CD14-positive monocyte (primary cell): ENCODE data around the gene TNFRSF4. TPM values are rescaled to one million over a fixed set of nuclear protein-coding genes. Genes with fewer than 3 reads are reported as not detected.

Experiments
- DNase-seq, 3 donors: peaks; one replicate each; pipeline ENCODE4 v3.0.0-alpha.2; 2011 to 2022
- H2AFZ ChIP-seq: 2 replicates; pipeline ENCODE4 v1.6.0; 2012; ENCODE audit warnings: mild to moderate bottlenecking, low read depth, low read length, inconsistent platforms; ENCODE audit not compliant: insufficient read depth, poor library complexity, severe bottlenecking
- H3K27ac ChIP-seq, 2 donors: 1 replicate in 1 of 2; 2 replicates in 1 of 2; pipeline ENCODE4 v1.5.1; 2012 to 2013; ENCODE audit warnings: low read length in 2 of 2, control low read depth in 1 of 2, inconsistent platforms in 1 of 2, low read depth in 1 of 2, mild to moderate bottlenecking in 1 of 2
- H3K27me3 ChIP-seq, 2 donors: one replicate each; pipeline versions ENCODE4 v1.6.0 to v1.6.1; 2011 to 2013; ENCODE audit warnings: low read length in 2 of 2; ENCODE audit not compliant: control insufficient read depth in 2 of 2, insufficient read depth in 2 of 2
- H3K36me3 ChIP-seq, 2 donors: replicated peaks in 1 of 2; 1 replicate in 1 of 2; 2 replicates in 1 of 2; pipeline versions ENCODE4 v1.5.1 to v1.6.1; 2012 to 2013; ENCODE audit warnings: low read length in 2 of 2, control low read depth in 1 of 2, inconsistent platforms in 1 of 2, mild to moderate bottlenecking in 1 of 2; ENCODE audit not compliant: insufficient read depth in 2 of 2, control insufficient read depth in 1 of 2
- H3K4me1 ChIP-seq, 2 donors: 1 replicate in 1 of 2; 2 replicates in 1 of 2; pipeline versions ENCODE4 v1.5.1 to v1.6.1; 2012 to 2013; ENCODE audit warnings: low read length in 2 of 2, control low read depth in 1 of 2, inconsistent platforms in 1 of 2, mild to moderate bottlenecking in 1 of 2, moderate library complexity in 1 of 2; ENCODE audit not compliant: insufficient read depth in 2 of 2, control insufficient read depth in 1 of 2
- H3K4me2 ChIP-seq: replicated peaks from 2 replicates; pipeline ENCODE3; 2012; ENCODE audit warnings: low read length, moderate library complexity, mild to moderate bottlenecking; ENCODE audit not compliant: poor library complexity, severe bottlenecking; ENCODE audit errors: extremely low read depth
- H3K4me3 ChIP-seq, 3 experiments: fragments of 200-600 bp in 1 of 3; sonication (generic) in 1 of 3; replicated peaks in 1 of 3; 1 replicate in 2 of 3; 2 replicates in 1 of 3; pipeline ENCODE4 v1.5.1; 2011 to 2013; ENCODE audit warnings: low read length in 3 of 3, mild to moderate bottlenecking in 3 of 3, control low read depth in 2 of 3, low read depth in 2 of 3, inconsistent platforms in 1 of 3, moderate library complexity in 1 of 3
- H3K79me2 ChIP-seq: 2 replicates; pipeline ENCODE4 v1.6.0; 2012; ENCODE audit warnings: mild to moderate bottlenecking, control low read depth, inconsistent platforms, low read length, moderate library complexity; ENCODE audit not compliant: insufficient read depth
- H3K9ac ChIP-seq: 2 replicates; pipeline ENCODE4 v1.6.0; 2017; ENCODE audit warnings: low read length, mild to moderate bottlenecking; ENCODE audit not compliant: insufficient read depth, poor library complexity, severe bottlenecking
- H3K9me3 ChIP-seq, 2 donors: replicated peaks in 1 of 2; 1 replicate in 1 of 2; 2 replicates in 1 of 2; pipeline versions ENCODE4 v1.5.1 to v1.6.1; 2012 to 2013; ENCODE audit warnings: low read length in 2 of 2, control low read depth in 1 of 2; ENCODE audit not compliant: control insufficient read depth in 1 of 2, insufficient read depth in 1 of 2
- H4K20me1 ChIP-seq: 2 replicates; pipeline ENCODE4 v1.6.0; 2012; ENCODE audit warnings: mild to moderate bottlenecking, low read length, control low read depth, moderate library complexity; ENCODE audit not compliant: insufficient read depth
- H3K27ac Mint-ChIP-seq, 7 donors: one replicate each; pipeline ENCODE4 v1.8.0; 2020; ENCODE audit warnings: mild to moderate bottlenecking in 7 of 7, mixed read lengths in 7 of 7, moderate library complexity in 6 of 7, inconsistent platforms in 2 of 7
- H3K27me3 Mint-ChIP-seq, 3 donors: one replicate each; pipeline ENCODE4 v1.8.0; 2021 to 2022; ENCODE audit warnings: low read depth in 3 of 3, mild to moderate bottlenecking in 3 of 3, mixed read lengths in 3 of 3, moderate library complexity in 3 of 3, inconsistent platforms in 1 of 3
- H3K36me3 Mint-ChIP-seq, 2 donors: one replicate each; pipeline ENCODE4 v1.8.0; 2020; ENCODE audit warnings: mixed read lengths in 2 of 2, inconsistent platforms in 1 of 2, mild to moderate bottlenecking in 1 of 2
- H3K4me1 Mint-ChIP-seq: one replicate; pipeline ENCODE4 v1.8.0; 2020; ENCODE audit warnings: mild to moderate bottlenecking, mixed read lengths
- H3K4me3 Mint-ChIP-seq, 2 donors: one replicate each; pipeline ENCODE4 v1.8.0; 2020; ENCODE audit warnings: mild to moderate bottlenecking in 2 of 2, mixed read lengths in 2 of 2, moderate library complexity in 1 of 2
- H3K9me3 Mint-ChIP-seq, 7 donors: one replicate each; pipeline ENCODE4 v1.8.0; 2020 to 2022; ENCODE audit warnings: mixed read lengths in 7 of 7, mild to moderate bottlenecking in 6 of 7, moderate library complexity in 6 of 7, inconsistent platforms in 2 of 7
- CTCF ChIP-seq: fragments of 200-600 bp; IDR thresholded peaks from one replicate; pipeline ENCODE4 v1.8.0; 2022; ENCODE audit warnings: antibody characterized with exemption, mild to moderate bottlenecking
- WGBS: methylation state at CpG from one replicate; pipeline ENCODE4 v1.1.5; 2013; ENCODE audit warnings: missing lambda C conversion rate; ENCODE audit not compliant: insufficient coverage; 5-methylcytosine and 5-hydroxymethylcytosine counted together
- intact Hi-C, 2 donors: fragments of 100-400 bp; cut with micrococcal nuclease; formaldehyde crosslinking; loops; one replicate each; pipeline versions ENCODE4 v1.15.0 to v1.15.1; 2023
- polyA plus RNA-seq, 3 donors: library from polyadenylated mRNA; depleted of rRNA in 1 of 3; unstranded in 2 of 3; stranded (reverse) in 1 of 3; fragments of 300-500 nt in 2 of 3; fragments of >200 nt in 1 of 3; fragmentation: Illumina TruSeq in 2 of 3; gene quantifications; 1 replicate in 2 of 3; 2 replicates in 1 of 3; pipeline ENCODE4 v1.2.3, GENCODE V29; 2012 to 2021

The TNFRSF4 gene
- polyA plus RNA-seq, 3 donors = 0.05 TPM; not detected in 2

- intact Hi-C loops = no loop called here
- H3K36me3 Mint-ChIP-seq = peaks cover 69 to 88% of the 10 kb centered on the region in 2 donors
- H3K79me2 ChIP-seq = peaks cover 29% of the 10 kb centered on the region
Measured at GRCh38 chr1:1221887-1222574, 8.1 kb upstream of the TNFRSF4 start.

GRCh38 chr1:1220197-1220596 is 6.2 kb upstream of the TNFRSF4 start:
- H2AFZ ChIP-seq = no peak overlapping the region
- Mint-ChIP-seq H3K4me3 (no peak overlapping the region), H3K36me3 (peaks cover 63 to 79% of the 10 kb centered on the region in 2 donors), H3K27me3 (peaks cover 0 to 2% (median 0%) of the 10 kb centered on the region in 3 donors), H3K4me1 (no peaks in the 10 kb centered on the region), H3K27ac (peak overlapping the region in 1 of 7 donors; percentile 4), H3K9me3 (no peaks in the 10 kb centered on the region)
- H3K27ac ChIP-seq = no peak overlapping the region
- peaks cover 76% of the 10 kb centered on the region for H4K20me1 ChIP-seq
- DNase-seq = no peak
- H3K4me2 ChIP-seq = no peak overlapping the region
- peaks cover 11% of the 10 kb centered on the region for H3K79me2 ChIP-seq
- H3K36me3 ChIP-seq = peaks cover 82 to 89% of the 10 kb centered on the region in 2 donors
- no peaks in the 10 kb centered on the region for H3K9me3 ChIP-seq
- intact Hi-C loops = no loop called here
- no peak for TF ChIP-seq CTCF
- 96% methylated on average over 22 of the region's 24 CpGs for WGBS
- no peaks in the 10 kb centered on the region for H3K27me3 ChIP-seq
- no peak overlapping the region for H3K9ac ChIP-seq
- no peak overlapping the region for H3K4me3 ChIP-seq
- H3K4me1 ChIP-seq = no peaks in the 10 kb centered on the region

More at GRCh38 chr1:1221887-1222574, 8.1 kb upstream of the TNFRSF4 start:
- Histone ChIP-seq H3K27me3 (no peaks in the 10 kb centered on the region), H3K4me1 (no peaks in the 10 kb centered on the region), H4K20me1 (peaks cover 81% of the 10 kb centered on the region), H3K36me3 (peaks cover 88 to 98% of the 10 kb centered on the region in 2 donors), H3K4me3 (no peak overlapping the region), H3K9me3 (no peaks in the 10 kb centered on the region), H2AFZ (no peak overlapping the region), H3K27ac (no peak overlapping the region), H3K4me2 (no peak overlapping the region), H3K9ac (no peak overlapping the region)
- no peak for DNase-seq
- no peaks in the 10 kb centered on the region for H3K4me1 Mint-ChIP-seq
- TF ChIP-seq CTCF = no peak
- no peak overlapping the region for H3K4me3 Mint-ChIP-seq
- peak overlapping the region in 2 of 7 donors; percentile 18 to 32 for H3K27ac Mint-ChIP-seq
- no peaks in the 10 kb centered on the region for H3K27me3 Mint-ChIP-seq
- 89% methylated on average over 24 of the region's 30 CpGs for WGBS
- H3K9me3 Mint-ChIP-seq = peaks cover 0 to 2% (median 0%) of the 10 kb centered on the region in 7 donors
